GM12878 (cell line): ENCODE measurements around the gene CRKL. TPM values are rescaled to one million over a fixed set of nuclear protein-coding genes. Genes with fewer than 3 reads are reported as not detected.
A peak's percentile ranks its signal among the peaks of the same experiment; 100 is the strongest.

Source experiments
- ATAC-seq: fragments of 200-7000 bp; cut with Tn5 transposase; 3 replicates; pipeline ENCODE4 v1.9.1; 2020; ENCODE audit warnings: mild to moderate bottlenecking, moderate library complexity
- BruUV-seq: library from RNA; stranded (reverse); fragments of 400-500 nt; replicated peaks from 2 replicates; lab custom pipeline; 2021; lab: Mats Ljungman, UMichigan
- CTCF ChIA-PET: fragments of 300-600 bp; sonication (Branson Sonifier 250); formaldehyde crosslinking; extraction: SDS; loops from one replicate; lab custom pipeline; 2021; ENCODE audit warnings: inconsistent platforms; lab: Yijun Ruan, JAX
- POLR2A ChIA-PET: fragments of 350-600 bp; formaldehyde crosslinking; extraction: SDS; loops from one replicate; lab custom pipeline; 2021; ENCODE audit warnings: inconsistent platforms; lab: Charles Lee
- RAD21 ChIA-PET: fragments of 300-600 bp; sonication (Branson Sonifier 250); formaldehyde crosslinking; loops from one replicate; lab custom pipeline; 2023; ENCODE audit warnings: antibody characterized with exemption; ENCODE audit not compliant: unreplicated experiment; lab: Charles Lee
- SMC1A ChIA-PET: fragments of 300-600 bp; sonication (Branson Sonifier 250); formaldehyde crosslinking; loops from one replicate; lab custom pipeline; 2023; ENCODE audit not compliant: unreplicated experiment, uncharacterized antibody; lab: Charles Lee
- DNase-seq: peaks from one replicate; pipeline ENCODE4 v3.0.0-alpha.2; 2011; ENCODE audit warnings: low read depth, low spot score
- FAIRE-seq: peaks from 3 replicates; lab custom pipeline; 2011; peaks lifted over from hg19 to GRCh38; lab: Jason Lieb, UNC
- H2AFZ ChIP-seq: 2 replicates; pipeline ENCODE4 v1.6.0; 2011; ENCODE audit warnings: low read depth, low read length, control low read depth; ENCODE audit not compliant: control insufficient read depth
- H3K27ac ChIP-seq: 2 replicates; pipeline ENCODE4 v1.5.1; 2011; ENCODE audit warnings: control low read depth; ENCODE audit not compliant: control insufficient read depth, insufficient read depth
- H3K27me3 ChIP-seq, 2 experiments: replicated peaks in 1 of 2; 2 replicates each; pipeline versions ENCODE4 v1.6.0 to v1.6.1; 2011; ENCODE audit warnings: low read length in 1 of 2; ENCODE audit not compliant: control insufficient read depth in 2 of 2, insufficient read depth in 2 of 2
- H3K36me3 ChIP-seq, 2 experiments: 2 replicates each; pipeline ENCODE4 v1.5.1; 2011; ENCODE audit warnings: low read length in 1 of 2; ENCODE audit not compliant: control insufficient read depth in 2 of 2, insufficient read depth in 2 of 2
- H3K4me1 ChIP-seq: 2 replicates; pipeline ENCODE4 v1.6.1; 2011; ENCODE audit warnings: mild to moderate bottlenecking, low read length, moderate library complexity, mixed read lengths; ENCODE audit not compliant: control insufficient read depth, insufficient read depth
- H3K4me2 ChIP-seq: 2 replicates; pipeline ENCODE4 v1.6.0; 2011; ENCODE audit warnings: control low read depth; ENCODE audit not compliant: control insufficient read depth, insufficient read depth
- H3K4me3 ChIP-seq: fragments of 200-600 bp; sonication (generic); 2 replicates; pipeline ENCODE4 v1.5.1; 2016
- H3K79me2 ChIP-seq: 2 replicates; pipeline ENCODE4 v1.6.0; 2011; ENCODE audit warnings: low read length; ENCODE audit not compliant: control insufficient read depth, insufficient read depth
- H3K9ac ChIP-seq: 2 replicates; pipeline ENCODE4 v1.8.0; 2011; ENCODE audit warnings: low read length, control low read depth, mixed read lengths; ENCODE audit not compliant: control insufficient read depth, insufficient read depth
- H3K9me3 ChIP-seq: replicated peaks from 3 replicates; pipeline ENCODE4 v1.5.1; 2011; ENCODE audit warnings: mild to moderate bottlenecking, low read length; ENCODE audit not compliant: control insufficient read depth, insufficient read depth
- H4K20me1 ChIP-seq: 2 replicates; pipeline ENCODE4 v1.6.0; 2011; ENCODE audit not compliant: control insufficient read depth, insufficient read depth
- ASH2L ChIP-seq: fragments of 300-600, 200-600 bp; sonication (generic); IDR thresholded peaks from 2 replicates; pipeline ENCODE4 v1.6.1; 2017; ENCODE audit warnings: low read depth, mild to moderate bottlenecking, borderline replicate concordance
- ATF7 ChIP-seq: fragments of 450-650 bp; IDR thresholded peaks from 2 replicates; pipeline ENCODE4 v1.6.1; 2016; ENCODE audit warnings: low read depth, mild to moderate bottlenecking
- BRCA1 ChIP-seq: IDR thresholded peaks from 2 replicates; pipeline ENCODE4 v1.6.1; 2011; ENCODE audit warnings: low read depth, low read length, improper control_type of control experiment
- CHD2 ChIP-seq: IDR thresholded peaks from 2 replicates; pipeline ENCODE4 v1.6.1; 2011; ENCODE audit warnings: low read depth, low read length, improper control_type of control experiment, borderline replicate concordance
- E4F1 ChIP-seq: fragments of 450-650 bp; IDR thresholded peaks from 2 replicates; pipeline ENCODE4 v1.6.1; 2018; ENCODE audit warnings: borderline replicate concordance, mild to moderate bottlenecking; ENCODE audit not compliant: partially characterized antibody
- HDAC6 ChIP-seq: fragments of 200-600 bp; sonication (generic); IDR thresholded peaks from one replicate; pipeline ENCODE4 v1.8.0; 2017; ENCODE audit warnings: antibody characterized with exemption; ENCODE audit not compliant: unreplicated experiment
- IKZF1 ChIP-seq: fragments of 450-650 bp; conservative IDR thresholded peaks from 2 replicates; pipeline ENCODE4 v1.6.1; 2017; ENCODE audit warnings: antibody characterized with exemption, mild to moderate bottlenecking
- MAX ChIP-seq: IDR thresholded peaks from 2 replicates; pipeline ENCODE4 v1.6.1; 2012; ENCODE audit warnings: low read depth, low read length, improper control_type of control experiment
- RAD21 ChIP-seq: IDR thresholded peaks from 2 replicates; pipeline ENCODE4 v1.6.1; 2011; ENCODE audit warnings: mild to moderate bottlenecking, low read depth, low read length, moderate library complexity; ENCODE audit not compliant: insufficient read depth
- SREBF2 ChIP-seq: IDR thresholded peaks from 2 replicates; pipeline ENCODE4 v1.6.1; 2012; ENCODE audit warnings: mild to moderate bottlenecking, low read length
- TCF12 ChIP-seq: IDR thresholded peaks from 2 replicates; pipeline ENCODE4 v1.6.1; 2011; ENCODE audit warnings: low read depth, mild to moderate bottlenecking, low read length
- WRNIP1 ChIP-seq: IDR thresholded peaks from 2 replicates; pipeline ENCODE4 v1.6.1; 2011; ENCODE audit warnings: low read depth, low read length, improper control_type of control experiment, borderline replicate concordance
- ZBED1 ChIP-seq: IDR thresholded peaks from 2 replicates; pipeline ENCODE4 v1.6.1; 2016; ENCODE audit warnings: borderline replicate concordance
- ZNF384 ChIP-seq: IDR thresholded peaks from 2 replicates; pipeline ENCODE4 v1.6.1; 2012; ENCODE audit warnings: low read depth, mild to moderate bottlenecking, low read length, improper control_type of control experiment, borderline replicate concordance
- WGBS: methylation state at CpG from one replicate; pipeline ENCODE4 v1.1.6; 2016; ENCODE audit warnings: low lambda C conversion rate; ENCODE audit not compliant: insufficient replicate concordance, insufficient coverage; ENCODE audit errors: missing lambda C conversion rate; 5-methylcytosine and 5-hydroxymethylcytosine counted together
- in situ Hi-C: fragments of 300-500 bp; cut with MboI; formaldehyde crosslinking; loops from 9 replicates; pipeline ENCODE4 v1.14.3; 2018; ENCODE audit warnings: mixed read lengths
- intact Hi-C: fragments of 100-400 bp; cut with micrococcal nuclease; formaldehyde crosslinking; loops from one replicate; pipeline ENCODE4 v1.14.2; 2022; ENCODE audit not compliant: unreplicated experiment
- polyA plus RNA-seq, 11 experiments: library from polyadenylated mRNA; depleted of rRNA in 4 of 11; unstranded in 6 of 11; stranded (reverse) in 5 of 11; fragments of >200 nt; fragmentation: Nextera tagmentation in 4 of 11; fragmentation: Illumina TruSeq in 1 of 11; extraction: Ambion mirVana in 4 of 11; extraction: Trizol in 1 of 11; gene quantifications; 1 replicate in 1 of 11; 2 replicates in 10 of 11; pipeline versions ENCODE4 v1.2.1 to v1.2.3, GENCODE V29; 2011 to 2016; ENCODE audit warnings: inconsistent platforms in 2 of 11, missing spikeins in 2 of 11, low read depth in 1 of 11
- total RNA-seq, 4 experiments: library from RNA; depleted of rRNA in 3 of 4; stranded (reverse); fragments of >200 nt in 3 of 4; fragmentation: Illumina TruSeq in 1 of 4; extraction: Trizol in 1 of 4; gene quantifications; 2 replicates each; pipeline versions ENCODE4 v1.2.1 to v1.2.3, GENCODE V29; 2013 to 2021

Gene CRKL
- total and polyA plus RNA-seq, 10 of the 15 experiments (the other 5 are each of a cell fraction or from before 2014, with no cell fraction given): 12.6 to 61.2 (median 32.7) TPM

GRCh38 chr22:20951151-20951931, 34.1 kb downstream of the CRKL start:
- TSS peak; percentile 55 for BruUV-seq
- Histone ChIP-seq H3K4me1 (no peaks in the 10 kb centered on the region), H4K20me1 (peaks cover 2% of the 10 kb centered on the region), H2AFZ (no peak overlapping the region), H3K4me2 (no peak overlapping the region), H3K9me3 (no peaks in the 10 kb centered on the region)
- ChIA-PET SMC1A (interaction anchor here (0.9 kb wide), 1 partner anchor 65 kb away, joined by 3 read pairs; no protein-coding TSS in a partner anchor), RAD21 (interaction anchor here (0.8 kb wide), 1 partner anchor 26 kb away, joined by 3 read pairs; no protein-coding TSS in a partner anchor)
- FAIRE-seq: no peak
- intact Hi-C loops: no loop called here
- in situ Hi-C loops: no loop called here
- no peak for ATAC-seq
- no peak for TF ChIP-seq ZBED1
- TF ChIP-seq HDAC6: no peak
- TF ChIP-seq CHD2: no peak
- TF ChIP-seq, all 136 proteins: peak for 0
- no peak for DNase-seq
- 93% methylated on average over 10 of the region's 10 CpGs for WGBS
- Histone ChIP-seq H3K79me2 (peaks cover 24% of the 10 kb centered on the region), H3K27me3 (no peaks in the 10 kb centered on the region), H3K27ac (no peak overlapping the region), H3K4me3 (no peak overlapping the region), H3K9ac (no peak overlapping the region), H3K36me3 (peaks cover 20 to 41% of the 10 kb centered on the region in 2 experiments)
- ChIA-PET POLR2A (interaction anchor here (0.6 kb wide), 2 partner anchors 9 to 24 kb away, joined by 3 to 4 read pairs; no protein-coding TSS in a partner anchor), CTCF (interaction anchor here (1.1 to 1.4 kb wide), 2 partner anchors 9 to 29 kb away, joined by 3 to 6 read pairs; no protein-coding TSS in a partner anchor)

- no peak overlapping the region for H2AFZ ChIP-seq
- CTCF ChIA-PET: interaction anchor here (1.4 kb wide), 1 partner anchor 9 kb away, joined by 6 read pairs; no protein-coding TSS in a partner anchor
- H3K9ac ChIP-seq: no peak overlapping the region
- intact Hi-C loops: no loop called here
- ATAC-seq (no peak), FAIRE-seq (no peak), DNase-seq (no peak)
- H3K9me3 ChIP-seq: no peaks in the 10 kb centered on the region
- H3K4me1 ChIP-seq: no peaks in the 10 kb centered on the region
- 89% methylated on average over 8 of the region's 8 CpGs for WGBS
- H3K36me3 ChIP-seq: peaks cover 19 to 41% of the 10 kb centered on the region in 2 experiments
- in situ Hi-C loops: no loop called here
- SMC1A ChIA-PET: interaction anchor here (0.9 to 1.8 kb wide), 2 partner anchors 14 to 66 kb away, joined by 3 read pairs; no protein-coding TSS in a partner anchor
- peaks cover 2% of the 10 kb centered on the region for H4K20me1 ChIP-seq
- BruUV-seq: no TSS peak
- POLR2A ChIA-PET: interaction anchor here (0.6 kb wide), 2 partner anchors 25 to 1328 kb away, joined by 3 to 4 read pairs; no protein-coding TSS in a partner anchor
- H3K4me2 ChIP-seq: no peak overlapping the region
- RAD21 ChIA-PET: no interaction called here
- no peaks in the 10 kb centered on the region; a peak in 1 of 4 replicates for H3K27me3 ChIP-seq
- no peak overlapping the region for H3K4me3 ChIP-seq
- no peak overlapping the region for H3K27ac ChIP-seq
- H3K79me2 ChIP-seq: peaks cover 18% of the 10 kb centered on the region
- TF ChIP-seq ASH2L (no peak), HDAC6 (no peak), SREBF2 (no peak), RAD21 (no peak), WRNIP1 (no peak), TCF12 (no peak), ATF7 (no peak), BRCA1 (no peak), ZNF384 (no peak), IKZF1 (no peak), E4F1 (no peak), MAX (no peak)
These were observed 34.7 kb downstream of the CRKL start for GRCh38 chr22:20951932-20952380.
